Calu3 (cell line): ENCODE results near the gene DOCK9. TPM values are rescaled to one million over a fixed set of nuclear protein-coding genes. Genes with fewer than 3 reads are reported as not detected.

Experiments used
- BruUV-seq: library from RNA; stranded (reverse); fragments of 400-500 nt; replicated peaks from 2 replicates; lab custom pipeline; 2021; lab: Mats Ljungman, UMichigan
- CTCF ChIA-PET: fragments of 300-600 bp; sonication (Branson Sonifier 250); formaldehyde crosslinking; loops from one replicate; lab custom pipeline; 2022; ENCODE audit warnings: antibody characterized with exemption; lab: Charles Lee
- DNase-seq: peaks from one replicate; pipeline ENCODE4 v3.0.0; 2022
- H3K27ac Mint-ChIP-seq: one replicate; pipeline ENCODE4 v1.8.0; 2022; ENCODE audit warnings: mixed read lengths; ENCODE audit not compliant: unreplicated experiment
- H3K27me3 Mint-ChIP-seq: one replicate; pipeline ENCODE4 v1.8.0; 2022; ENCODE audit warnings: mixed read lengths; ENCODE audit not compliant: unreplicated experiment
- H3K36me3 Mint-ChIP-seq: one replicate; pipeline ENCODE4 v1.8.0; 2022; ENCODE audit warnings: mild to moderate bottlenecking, moderate library complexity, mixed read lengths; ENCODE audit not compliant: insufficient read depth, unreplicated experiment
- H3K4me1 Mint-ChIP-seq: one replicate; pipeline ENCODE4 v1.8.0; 2022; ENCODE audit warnings: mild to moderate bottlenecking, low read depth, mixed read lengths; ENCODE audit not compliant: unreplicated experiment
- H3K4me3 Mint-ChIP-seq: one replicate; pipeline ENCODE4 v1.8.0; 2022; ENCODE audit warnings: mild to moderate bottlenecking, low read depth, moderate library complexity, mixed read lengths; ENCODE audit not compliant: unreplicated experiment
- H3K9me3 Mint-ChIP-seq: one replicate; pipeline ENCODE4 v1.8.0; 2022; ENCODE audit warnings: low read depth, mixed read lengths; ENCODE audit not compliant: unreplicated experiment
- CTCF ChIP-seq: fragments of 200-600 bp; IDR thresholded peaks from one replicate; pipeline ENCODE4 v1.8.0; 2022; ENCODE audit warnings: antibody characterized with exemption; ENCODE audit not compliant: unreplicated experiment
- intact Hi-C: fragments of 100-400 bp; cut with micrococcal nuclease; formaldehyde crosslinking; loops from one replicate; pipeline ENCODE4 v1.10.0; 2022; ENCODE audit not compliant: unreplicated experiment
- total RNA-seq: library from RNA; stranded (reverse); gene quantifications from 2 replicates; pipeline ENCODE4 v1.2.3, GENCODE V29; 2022

DOCK9 gene
- total RNA-seq, 1 experiment from 2014 or later: 26.2 TPM

GRCh38 chr13:98923641-98924397 lies 54.0 kb downstream of the DOCK9 start:
- no TSS peak for BruUV-seq
- CTCF ChIA-PET: no interaction called here
- no peak overlapping the region for H3K27ac Mint-ChIP-seq

GRCh38 chr13:98922306-98922705 lies 55.6 kb downstream of the DOCK9 start:
- Mint-ChIP-seq H3K4me1 (no peaks in the 10 kb centered on the region), H3K36me3 (peaks cover 3% of the 10 kb centered on the region), H3K4me3 (no peak overlapping the region), H3K27me3 (no peaks in the 10 kb centered on the region), H3K27ac (no peak overlapping the region), H3K9me3 (no peaks in the 10 kb centered on the region)
- DNase-seq: no peak
- CTCF ChIA-PET: no interaction called here
- intact Hi-C loops: no loop called here
- no peak for TF ChIP-seq CTCF
- no TSS peak for BruUV-seq

More at GRCh38 chr13:98923641-98924397, 54.0 kb downstream of the DOCK9 start:
- intact Hi-C loops: no loop called here
- H3K27me3 Mint-ChIP-seq: no peaks in the 10 kb centered on the region
- no peaks in the 10 kb centered on the region for H3K4me1 Mint-ChIP-seq
- no peak for DNase-seq
- H3K4me3 Mint-ChIP-seq: no peak overlapping the region
- H3K36me3 Mint-ChIP-seq: no peaks in the 10 kb centered on the region
- TF ChIP-seq CTCF: no peak
- H3K9me3 Mint-ChIP-seq: no peaks in the 10 kb centered on the region

- H3K9me3 Mint-ChIP-seq: no peaks in the 10 kb centered on the region
These were observed 56.1 kb downstream of the DOCK9 start for GRCh38 chr13:98921786-98922185.

GRCh38 chr13:98921015-98921580 lies 56.8 kb downstream of the DOCK9 start:
- Mint-ChIP-seq H3K27me3 (no peaks in the 10 kb centered on the region), H3K27ac (no peak overlapping the region), H3K36me3 (peaks cover 3% of the 10 kb centered on the region), H3K9me3 (no peaks in the 10 kb centered on the region), H3K4me1 (no peaks in the 10 kb centered on the region), H3K4me3 (no peak overlapping the region)
- CTCF ChIA-PET: interaction anchor here (0.6 kb wide), 1 partner anchor 26 kb away, joined by 3 read pairs; no protein-coding TSS in a partner anchor
- BruUV-seq: no TSS peak
- DNase-seq: no peak
- no peak for TF ChIP-seq CTCF
- intact Hi-C loops: no loop called here

More at GRCh38 chr13:98921786-98922185, 56.1 kb downstream of the DOCK9 start:
- Mint-ChIP-seq H3K36me3 (peaks cover 3% of the 10 kb centered on the region), H3K27ac (no peak overlapping the region), H3K27me3 (no peaks in the 10 kb centered on the region), H3K4me3 (no peak overlapping the region), H3K4me1 (no peaks in the 10 kb centered on the region)
- no peak for TF ChIP-seq CTCF
- no TSS peak for BruUV-seq
- no peak for DNase-seq
- intact Hi-C loops: no loop called here
- CTCF ChIA-PET: no interaction called here
